OCI-LY3 (cell line): ENCODE results near the gene ARIH1.
"Not testable (repeated sequence)": the region's sequence is repeated elsewhere in the genome, so short reads cannot be mapped to it uniquely, and the experiment has no call there.

Source experiments
- CTCF ChIP-seq: fragments of 200-600, 300-600 bp; sonication (generic); IDR thresholded peaks from 2 replicates; pipeline ENCODE4 v1.5.1; 2014; ENCODE audit warnings: antibody characterized with exemption, low read length, low read depth
- EZH2phosphoT487 ChIP-seq: fragments of 200-600 bp; shearing (Covaris generic); IDR thresholded peaks from 2 replicates; pipeline ENCODE4 v1.6.1; 2018; ENCODE audit warnings: antibody characterized with exemption, mixed run types, low read depth

GRCh38 chr15:72623854-72624253 lies 149.7 kb downstream of the ARIH1 start:
- TF ChIP-seq CTCF, EZH2phosphoT487: not testable (repeated sequence)
